Measurements from ENCODE around the gene WDR33.
"Not testable (repeated sequence)": the region's sequence is repeated elsewhere in the genome, so short reads cannot be mapped to it uniquely, and the experiment has no call there.

The WDR33 gene

GRCh38 chr2:127762441-127762840 lies 48.5 kb downstream of the WDR33 start:
- TF ChIP-seq CTCF (IDR thresholded peaks at IDR 0.05; ENCODE audit: low read depth, low read length) = no peak
- no peak for DNase-seq
- Histone ChIP-seq H3K4me1 (no peaks in the 10 kb centered on the region), H3K27me3 (no peaks in the 10 kb centered on the region), H3K36me3 (peaks cover 26% of the 10 kb centered on the region), H3K4me3 (ENCODE audit: low read depth, low read length) (no peak overlapping the region), H3K9me3 (no peaks in the 10 kb centered on the region)

GRCh38 chr2:127759931-127760330 lies 51.0 kb downstream of the WDR33 start:
- Histone ChIP-seq H3K4me1 (no peaks in the 10 kb centered on the region), H3K4me3 (ENCODE audit: low read depth, low read length) (no peak overlapping the region), H3K9me3 (no peaks in the 10 kb centered on the region), H3K36me3 (peaks cover 26% of the 10 kb centered on the region), H3K27me3 (no peaks in the 10 kb centered on the region)
- no peak for TF ChIP-seq CTCF (IDR thresholded peaks at IDR 0.05; ENCODE audit: low read depth, low read length)
- no peak for DNase-seq

- Histone ChIP-seq H3K4me3 (ENCODE audit: low read depth, low read length) (no peak overlapping the region), H3K4me1 (no peaks in the 10 kb centered on the region), H3K27me3 (no peaks in the 10 kb centered on the region), H3K36me3 (no peaks in the 10 kb centered on the region), H3K9me3 (no peaks in the 10 kb centered on the region)
- TF ChIP-seq CTCF (IDR thresholded peaks at IDR 0.05; ENCODE audit: low read depth, low read length) = no peak
- DNase-seq = no peak
Observed at GRCh38 chr2:127754186-127754585, 56.8 kb downstream of the WDR33 start.

GRCh38 chr2:127753374-127753773 lies 57.6 kb downstream of the WDR33 start:
- no peak for TF ChIP-seq CTCF (IDR thresholded peaks at IDR 0.05; ENCODE audit: low read depth, low read length)
- Histone ChIP-seq H3K4me3 (ENCODE audit: low read depth, low read length) (no peak overlapping the region), H3K9me3 (no peaks in the 10 kb centered on the region), H3K27me3 (no peaks in the 10 kb centered on the region), H3K36me3 (no peaks in the 10 kb centered on the region), H3K4me1 (no peaks in the 10 kb centered on the region)
- DNase-seq = no peak

GRCh38 chr2:127749537-127749936 lies 61.4 kb downstream of the WDR33 start:
- H3K4me1 ChIP-seq; H3K36me3 ChIP-seq; H3K9me3 ChIP-seq; DNase-seq; H3K4me3 ChIP-seq (ENCODE audit: low read depth, low read length); H3K27me3 ChIP-seq: not testable (repeated sequence)

- no peaks in the 10 kb centered on the region for H3K9me3 ChIP-seq
- H3K36me3 ChIP-seq = no peaks in the 10 kb centered on the region
- H3K4me1 ChIP-seq = no peaks in the 10 kb centered on the region
- H3K27me3 ChIP-seq = no peaks in the 10 kb centered on the region
- DNase-seq = no peak
- no peak for TF ChIP-seq CTCF (IDR thresholded peaks at IDR 0.05; ENCODE audit: low read depth, low read length)
- H3K4me3 ChIP-seq (ENCODE audit: low read depth, low read length) = no peak overlapping the region
Observed at GRCh38 chr2:127747621-127748020, 63.4 kb downstream of the WDR33 start.

- H3K36me3 ChIP-seq = no peaks in the 10 kb centered on the region; the same call in 1 of the 2 replicates
Observed at GRCh38 chr2:127743477-127744026, 67.4 kb downstream of the WDR33 start.

More at GRCh38 chr2:127743477-127744026, 67.4 kb downstream of the WDR33 start:
- Histone ChIP-seq H3K9me3 (no peaks in the 10 kb centered on the region), H3K27me3 (no peaks in the 10 kb centered on the region), H3K4me1 (no peaks in the 10 kb centered on the region), H3K4me3 (ENCODE audit: low read depth, low read length) (no peak overlapping the region)
- TF ChIP-seq CTCF (IDR thresholded peaks at IDR 0.05; ENCODE audit: low read depth, low read length) = no peak
- DNase-seq = no peak
